GM12878 (cell line): ENCODE measurements around the gene TGFBR3. TPM values are rescaled to one million over a fixed set of nuclear protein-coding genes. Genes with fewer than 3 reads are reported as not detected.
A peak's percentile ranks its signal among the peaks of the same experiment; 100 is the strongest.

Experiments
- ATF2 ChIP-seq: IDR thresholded peaks from 2 replicates; pipeline ENCODE4 v1.6.1; 2012; ENCODE audit warnings: low read length, inconsistent platforms
- CBFB ChIP-seq: IDR thresholded peaks from 2 replicates; pipeline ENCODE4 v1.6.1; 2016; ENCODE audit warnings: antibody characterized with exemption, low read depth
- CTCF ChIP-seq, 3 experiments: IDR thresholded peaks in 2 of 3; conservative IDR thresholded peaks in 1 of 3; 2 replicates each; pipeline ENCODE4 v1.5.1; 2011; ENCODE audit warnings: low read depth in 3 of 3, low read length in 3 of 3, mild to moderate bottlenecking in 3 of 3, control low read depth in 2 of 3, moderate library complexity in 2 of 3, inconsistent platforms in 1 of 3, mixed read lengths in 1 of 3; ENCODE audit not compliant: control insufficient read depth in 2 of 3, insufficient read depth in 1 of 3; ENCODE audit errors: extremely low read depth in 1 of 3
- EED ChIP-seq: sonication (generic); IDR thresholded peaks from 2 replicates; pipeline ENCODE4 v1.6.1; 2016; ENCODE audit warnings: antibody characterized with exemption, low read depth
- ETV6 ChIP-seq, 2 experiments: fragments of 450-650 bp in 1 of 2; IDR thresholded peaks in 1 of 2; conservative IDR thresholded peaks in 1 of 2; 2 replicates each; pipeline ENCODE4 v1.6.1; 2014; ENCODE audit warnings: antibody characterized with exemption in 1 of 2, borderline replicate concordance in 1 of 2, low read depth in 1 of 2, mild to moderate bottlenecking in 1 of 2, moderate library complexity in 1 of 2
- FOS ChIP-seq: IDR thresholded peaks from 3 replicates; pipeline ENCODE4 v1.6.1; 2011; ENCODE audit warnings: borderline replicate concordance; ENCODE audit not compliant: insufficient read length; ENCODE audit errors: extremely low read depth
- FOXM1 ChIP-seq: IDR thresholded peaks from 2 replicates; pipeline ENCODE4 v1.6.1; 2012; ENCODE audit warnings: low read depth, mild to moderate bottlenecking, inconsistent platforms, low read length, moderate library complexity
- IKZF2 ChIP-seq, 2 experiments: fragments of 450-650 bp; IDR thresholded peaks; 2 replicates each; pipeline ENCODE4 v1.6.1; 2017; ENCODE audit warnings: mild to moderate bottlenecking in 2 of 2, moderate library complexity in 2 of 2
- JUND ChIP-seq: IDR thresholded peaks from 2 replicates; pipeline ENCODE4 v1.6.1; 2012; ENCODE audit warnings: low read depth, mild to moderate bottlenecking, low read length, improper control_type of control experiment, moderate library complexity
- MTA3 ChIP-seq: IDR thresholded peaks from 2 replicates; pipeline ENCODE4 v1.6.1; 2012; ENCODE audit warnings: low read length, inconsistent platforms, borderline replicate concordance
- NBN ChIP-seq: fragments of 450-650 bp; IDR thresholded peaks from 2 replicates; pipeline ENCODE4 v1.6.1; 2016
- NKRF ChIP-seq: fragments of 450-650 bp; conservative IDR thresholded peaks from 2 replicates; pipeline ENCODE4 v1.6.1; 2017; ENCODE audit warnings: mild to moderate bottlenecking, moderate library complexity
- NR2C2 ChIP-seq: IDR thresholded peaks from 2 replicates; pipeline ENCODE4 v1.6.1; 2011; ENCODE audit warnings: borderline replicate concordance, low read depth; ENCODE audit not compliant: control insufficient read depth, insufficient read length
- RAD21 ChIP-seq: IDR thresholded peaks from 2 replicates; pipeline ENCODE4 v1.6.1; 2011; ENCODE audit warnings: mild to moderate bottlenecking, low read depth, low read length, moderate library complexity; ENCODE audit not compliant: insufficient read depth
- SKIL ChIP-seq: fragments of 450-650 bp; IDR thresholded peaks from 2 replicates; pipeline ENCODE4 v1.6.1; 2017; ENCODE audit warnings: mild to moderate bottlenecking, low read depth, inconsistent platforms; ENCODE audit not compliant: poor library complexity, severe bottlenecking
- SMAD5 ChIP-seq: IDR thresholded peaks from 2 replicates; pipeline ENCODE4 v1.6.1; 2016; ENCODE audit warnings: antibody characterized with exemption, low read depth
- SMC3 ChIP-seq: IDR thresholded peaks from 2 replicates; pipeline ENCODE4 v1.6.1; 2011; ENCODE audit warnings: low read length, improper control_type of control experiment, borderline replicate concordance
- SPI1 ChIP-seq: IDR thresholded peaks from 2 replicates; pipeline ENCODE4 v1.6.1; 2011; ENCODE audit warnings: low read depth, mild to moderate bottlenecking, low read length, moderate library complexity, borderline replicate concordance; ENCODE audit not compliant: insufficient read depth
- STAT3 ChIP-seq: IDR thresholded peaks from 2 replicates; pipeline ENCODE4 v1.6.1; 2011; ENCODE audit warnings: low read depth, low read length, improper control_type of control experiment
- ZBED1 ChIP-seq: IDR thresholded peaks from 2 replicates; pipeline ENCODE4 v1.6.1; 2016; ENCODE audit warnings: borderline replicate concordance
- ZNF217 ChIP-seq: fragments of 450-650 bp; IDR thresholded peaks from 2 replicates; pipeline ENCODE4 v1.6.1; 2017; ENCODE audit warnings: antibody characterized with exemption, mild to moderate bottlenecking
- polyA plus RNA-seq, 11 experiments: library from polyadenylated mRNA; depleted of rRNA in 4 of 11; unstranded in 6 of 11; stranded (reverse) in 5 of 11; fragments of >200 nt; fragmentation: Nextera tagmentation in 4 of 11; fragmentation: Illumina TruSeq in 1 of 11; extraction: Ambion mirVana in 4 of 11; extraction: Trizol in 1 of 11; gene quantifications; 1 replicate in 1 of 11; 2 replicates in 10 of 11; pipeline versions ENCODE4 v1.2.1 to v1.2.3, GENCODE V29; 2011 to 2016; ENCODE audit warnings: inconsistent platforms in 2 of 11, missing spikeins in 2 of 11, low read depth in 1 of 11
- total RNA-seq, 4 experiments: library from RNA; depleted of rRNA in 3 of 4; stranded (reverse); fragments of >200 nt in 3 of 4; fragmentation: Illumina TruSeq in 1 of 4; extraction: Trizol in 1 of 4; gene quantifications; 2 replicates each; pipeline versions ENCODE4 v1.2.1 to v1.2.3, GENCODE V29; 2013 to 2021

Gene TGFBR3
- total and polyA plus RNA-seq, 10 of the 15 experiments (the other 5 are each of a cell fraction or from before 2014, with no cell fraction given), result 2.7 to 16.5 (median 12.6) TPM

- TF ChIP-seq CBFB (peak; percentile 41; the same call in 1 of the 2 replicates), ZNF217 (no peak), NR2C2 (no peak), JUND (no peak), STAT3 (no peak), RAD21 (0 out of 2 replicates have a peak, but pooled peaks have one; percentile 0), FOS (no peak), ATF2 (peak; percentile 26; the same call in 1 of the 2 replicates), SKIL (peak; percentile 15), SMC3 (no peak), CTCF (IDR thresholded peaks at IDR 0.05 in 2 of 3, conservative IDR thresholded peaks at IDR 0.05 in 1 of 3; ENCODE audit: control insufficient read depth in 2 of 3, extremely low read depth in 1 of 3, insufficient read depth in 1 of 3, low read depth in 3 of 3, low read length in 3 of 3) (no peak), SPI1 (no peak), ETV6 (conservative IDR thresholded peaks at IDR 0.05 in 1 of 2, IDR thresholded peaks at IDR 0.05 in 1 of 2; ENCODE audit: borderline replicate concordance in 1 of 2, low read depth in 1 of 2) (peak in 1 of 2 experiments; percentile 15; a peak in 1 of 4 replicates), ZBED1 (peak; percentile 67; the same call in 1 of the 2 replicates), NBN (0 out of 2 replicates have a peak, but pooled peaks have one; percentile 23), NKRF (no peak), IKZF2 (IDR thresholded peaks at IDR 0.05) (peak; percentile 71 to 85; a peak in 2 of 4 replicates), FOXM1 (peak; percentile 37; the same call in 1 of the 2 replicates), SMAD5 (no peak), EED (peak; percentile 57; the same call in 1 of the 2 replicates), MTA3 (no peak)
Observed at GRCh38 chr1:91712981-91713841, 172.7 kb downstream of the TGFBR3 start (continued).
